Stimulated activated CD8-positive, alpha-beta memory T cell treated with anti-CD3 and anti-CD28 coated beads, Interleukin-7, amount 100 ng/mL, for 4 hours (primary cell): ENCODE measurements around the gene ZGPAT.

Experiments
- DNase-seq, 2 donors: peaks; one replicate each; pipeline ENCODE4 v3.0.0-alpha.2; 2020; ENCODE audit warnings: low read depth in 2 of 2

ZGPAT gene

GRCh38 chr20:63782521-63782971, 74.7 kb downstream of the ZGPAT start:
- peak in 1 of 2 donors; percentile 23 for DNase-seq

- DNase-seq, result no peak
Measured at GRCh38 chr20:63783970-63784369, 76.1 kb downstream of the ZGPAT start.

- DNase-seq, result no peak
Measured at GRCh38 chr20:63785691-63786131, 77.9 kb downstream of the ZGPAT start.
